Omental fat pad (tissue), 4 donors: ENCODE results near the gene OBSCN. TPM values are rescaled to one million over a fixed set of nuclear protein-coding genes. Genes with fewer than 3 reads are reported as not detected.

Experiments used
- ATAC-seq: fragments of 150-250 bp; one replicate; pipeline ENCODE4 v1.9.1; 2016; ENCODE audit warnings: mild to moderate bottlenecking, moderate library complexity; ENCODE audit not compliant: low FRiP score
- DNase-seq: peaks from one replicate; pipeline ENCODE4 v3.0.0-alpha.2; 2019; ENCODE audit warnings: low spot score
- total RNA-seq, 4 donors: library from RNA; depleted of rRNA; stranded (reverse); fragments of >200 nt; gene quantifications; one replicate each; pipeline ENCODE4 v1.1.0, GENCODE V29; 2016
- TF ChIP-seq, protein P1 (sequence below), 3 donors: fragments of 450-650 bp; IDR thresholded peaks; one replicate each; pipeline ENCODE4 v1.5.1; 2016 to 2017; ENCODE audit warnings: antibody characterized with exemption in 3 of 3, mild to moderate bottlenecking in 3 of 3, moderate library complexity in 2 of 3

The OBSCN gene
- total RNA-seq, 4 donors from 2014 or later: 5.4 to 26.0 (median 9.7) TPM

GRCh38 chr1:228289239-228289849, 81.5 kb downstream of the OBSCN start:
- DNase-seq (no peak), ATAC-seq (no peak)
- TF ChIP-seq, protein P1, sequence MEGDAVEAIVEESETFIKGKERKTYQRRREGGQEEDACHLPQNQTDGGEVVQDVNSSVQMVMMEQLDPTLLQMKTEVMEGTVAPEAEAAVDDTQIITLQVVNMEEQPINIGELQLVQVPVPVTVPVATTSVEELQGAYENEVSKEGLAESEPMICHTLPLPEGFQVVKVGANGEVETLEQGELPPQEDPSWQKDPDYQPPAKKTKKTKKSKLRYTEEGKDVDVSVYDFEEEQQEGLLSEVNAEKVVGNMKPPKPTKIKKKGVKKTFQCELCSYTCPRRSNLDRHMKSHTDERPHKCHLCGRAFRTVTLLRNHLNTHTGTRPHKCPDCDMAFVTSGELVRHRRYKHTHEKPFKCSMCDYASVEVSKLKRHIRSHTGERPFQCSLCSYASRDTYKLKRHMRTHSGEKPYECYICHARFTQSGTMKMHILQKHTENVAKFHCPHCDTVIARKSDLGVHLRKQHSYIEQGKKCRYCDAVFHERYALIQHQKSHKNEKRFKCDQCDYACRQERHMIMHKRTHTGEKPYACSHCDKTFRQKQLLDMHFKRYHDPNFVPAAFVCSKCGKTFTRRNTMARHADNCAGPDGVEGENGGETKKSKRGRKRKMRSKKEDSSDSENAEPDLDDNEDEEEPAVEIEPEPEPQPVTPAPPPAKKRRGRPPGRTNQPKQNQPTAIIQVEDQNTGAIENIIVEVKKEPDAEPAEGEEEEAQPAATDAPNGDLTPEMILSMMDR (IDR thresholded peaks at IDR 0.05): no peak

DNA sequence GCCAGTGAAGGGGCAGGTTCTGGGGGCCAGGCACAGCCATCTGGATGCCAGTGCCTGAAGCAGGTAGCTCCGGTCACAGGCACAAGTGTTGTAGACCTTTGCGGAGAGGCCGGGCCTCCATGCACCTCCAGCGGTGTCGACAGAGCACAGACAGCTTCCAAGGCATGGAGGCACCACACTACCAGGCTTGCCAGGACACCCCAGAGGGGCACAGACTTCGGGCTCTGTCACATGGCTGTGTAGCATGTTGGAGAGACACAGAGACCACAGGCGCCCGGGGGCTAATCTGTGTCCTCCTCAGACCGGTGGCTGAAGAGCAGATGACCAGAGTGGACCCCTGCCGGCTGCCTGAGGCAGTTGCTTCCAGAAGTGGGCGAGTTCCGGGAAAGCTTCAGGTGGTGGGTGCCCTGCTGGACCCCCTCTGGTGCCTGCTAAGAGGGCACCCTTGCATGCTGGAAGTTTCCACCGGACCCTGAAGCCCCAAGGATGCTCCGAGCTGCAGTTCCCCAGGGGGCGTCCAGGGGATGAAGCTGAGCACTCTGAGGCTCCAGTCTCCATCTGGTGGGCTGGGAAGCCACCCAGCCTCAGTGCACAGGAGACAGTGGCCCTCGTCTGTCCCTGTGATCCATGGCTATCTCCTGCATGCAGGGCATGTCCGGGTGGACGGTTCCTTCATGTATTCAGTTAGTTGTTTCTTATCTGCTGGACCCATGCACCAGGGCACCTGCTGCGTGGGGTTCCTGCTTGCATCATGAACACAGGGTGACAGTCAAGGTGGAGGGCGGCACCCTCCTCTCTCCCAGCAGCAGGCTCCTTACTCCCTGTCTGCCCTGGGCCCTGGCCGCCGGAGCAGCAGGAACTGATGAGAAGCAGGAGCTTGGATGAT, 82.4 kb downstream of the OBSCN start:
- TF ChIP-seq, protein P1 (IDR thresholded peaks at IDR 0.05): no peak
- no peak for DNase-seq
- ATAC-seq: no peak

DNA sequence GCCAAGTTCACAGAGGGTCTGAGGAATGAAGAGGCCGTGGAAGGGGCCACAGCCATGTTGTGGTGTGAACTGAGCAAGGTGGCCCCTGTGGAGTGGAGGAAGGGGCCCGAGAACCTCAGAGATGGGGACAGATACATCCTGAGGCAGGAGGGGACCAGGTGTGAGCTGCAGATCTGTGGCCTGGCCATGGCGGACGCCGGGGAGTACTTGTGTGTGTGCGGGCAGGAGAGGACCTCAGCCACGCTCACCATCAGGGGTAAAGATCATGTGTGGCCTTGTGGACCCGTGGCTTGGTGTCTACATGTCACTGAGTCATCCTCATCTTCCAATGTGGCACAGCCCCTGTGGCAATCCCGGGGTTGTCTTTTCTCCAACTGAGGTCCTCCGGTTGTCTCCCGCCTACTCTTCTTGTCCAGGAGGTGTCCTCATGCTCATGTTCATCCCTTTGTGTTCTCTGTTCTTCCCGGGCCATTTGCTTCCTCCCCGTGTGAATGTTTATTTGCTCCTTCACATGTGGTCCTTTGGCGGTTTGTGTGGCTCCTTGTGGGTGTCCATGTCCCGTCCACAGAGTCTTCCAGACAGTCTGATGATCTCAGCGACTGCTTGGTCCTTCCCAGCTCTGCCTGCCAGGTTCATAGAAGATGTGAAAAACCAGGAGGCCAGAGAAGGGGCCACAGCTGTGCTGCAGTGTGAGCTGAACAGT, 84.2 kb downstream of the OBSCN start:
- no peak for DNase-seq
- TF ChIP-seq, protein P1 (IDR thresholded peaks at IDR 0.05): no peak
- ATAC-seq: no peak

GRCh38 chr1:228292609-228292911, 84.7 kb downstream of the OBSCN start:
- TF ChIP-seq, protein P1 (IDR thresholded peaks at IDR 0.05): no peak

DNA sequence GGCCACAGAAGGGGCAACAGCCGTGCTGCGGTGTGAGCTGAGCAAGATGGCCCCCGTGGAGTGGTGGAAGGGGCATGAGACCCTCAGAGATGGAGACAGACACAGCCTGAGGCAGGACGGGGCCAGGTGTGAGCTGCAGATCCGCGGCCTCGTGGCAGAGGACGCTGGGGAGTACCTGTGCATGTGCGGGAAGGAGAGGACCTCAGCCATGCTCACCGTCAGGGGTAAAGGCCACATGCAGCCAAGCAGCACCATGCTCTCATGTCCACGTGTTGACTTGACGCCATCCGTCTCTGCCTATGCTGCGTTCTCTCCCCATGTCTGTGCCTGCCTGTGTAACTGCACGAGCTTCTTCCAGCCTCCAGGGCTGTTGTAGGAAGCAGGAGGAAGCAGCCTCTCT, 85.5 kb downstream of the OBSCN start:
- TF ChIP-seq, protein P1 (IDR thresholded peaks at IDR 0.05): no peak
- DNase-seq: no peak
- no peak for ATAC-seq

More at GRCh38 chr1:228292609-228292911, 84.7 kb downstream of the OBSCN start:
- DNase-seq (no peak), ATAC-seq (no peak)

GRCh38 chr1:228293816-228294500, 86.1 kb downstream of the OBSCN start:
- DNase-seq: no peak
- TF ChIP-seq, protein P1 (IDR thresholded peaks at IDR 0.05): no peak
- ATAC-seq: no peak
